Stromal cell of bone marrow (primary cell): Measurements from ENCODE around the gene MT1B.

Experiments used
- DNase-seq: peaks from one replicate; pipeline ENCODE4 v3.0.0-alpha.2; 2012; ENCODE audit warnings: low read depth

Gene MT1B

GRCh38 chr16:56684926-56685590, 33.4 kb downstream of the MT1B start:
- DNase-seq: no peak

GRCh38 chr16:56686758-56687157, 35.1 kb downstream of the MT1B start:
- DNase-seq: no peak

- no peak for DNase-seq
These were observed 37.1 kb downstream of the MT1B start for GRCh38 chr16:56688762-56689161.

- no peak for DNase-seq
These were observed 37.5 kb downstream of the MT1B start for GRCh38 chr16:56689171-56689570.

GRCh38 chr16:56690420-56691122, 38.9 kb downstream of the MT1B start:
- no peak for DNase-seq

- no peak for DNase-seq
These were observed 40.2 kb downstream of the MT1B start for GRCh38 chr16:56691885-56692284.

GRCh38 chr16:56695246-56695645, 43.6 kb downstream of the MT1B start:
- DNase-seq: no peak

GRCh38 chr16:56697456-56698155, 45.9 kb downstream of the MT1B start:
- DNase-seq: no peak

GRCh38 chr16:56700195-56700594, 48.5 kb downstream of the MT1B start:
- no peak for DNase-seq

- no peak for DNase-seq
These were observed 48.9 kb downstream of the MT1B start for GRCh38 chr16:56700631-56701030.

- no peak for DNase-seq
These were observed 49.8 kb downstream of the MT1B start for GRCh38 chr16:56701534-56701933.
